Kidney (tissue), 19 donors: ENCODE results near the gene CXorf49B. TPM values are rescaled to one million over a fixed set of nuclear protein-coding genes. Genes with fewer than 3 reads are reported as not detected.
"Not testable (repeated sequence)": the region's sequence is repeated elsewhere in the genome, so short reads cannot be mapped to it uniquely, and the experiment has no call there.

ENCODE experiments used
- DNase-seq, 5 donors: peaks; one replicate each; pipeline ENCODE4 v3.0.0-alpha.2; 2013 to 2020
- FAIRE-seq: peaks from 2 replicates; lab custom pipeline; 2012; peaks lifted over from hg19 to GRCh38; lab: Jason Lieb, UNC
- H3K27ac ChIP-seq, 2 donors: one replicate each; pipeline ENCODE4 v1.7.0; 2013; ENCODE audit warnings: low read depth in 2 of 2, low read length in 2 of 2, inconsistent platforms in 1 of 2
- H3K27me3 ChIP-seq: one replicate; pipeline ENCODE4 v1.7.1; 2013; ENCODE audit warnings: low read length, inconsistent platforms; ENCODE audit not compliant: control insufficient read depth, insufficient read depth
- H3K36me3 ChIP-seq, 3 donors: one replicate each; pipeline versions ENCODE4 v1.7.0 to v1.7.1; 2013; ENCODE audit warnings: low read length in 3 of 3, control low read depth in 1 of 3, inconsistent platforms in 1 of 3; ENCODE audit not compliant: insufficient read depth in 3 of 3, control insufficient read depth in 2 of 3
- H3K4me1 ChIP-seq, 3 donors: one replicate each; pipeline versions ENCODE4 v1.7.0 to v1.7.1; 2013; ENCODE audit warnings: low read length in 3 of 3, inconsistent platforms in 1 of 3, low read depth in 1 of 3; ENCODE audit not compliant: control insufficient read depth in 2 of 3, insufficient read depth in 2 of 3
- H3K4me3 ChIP-seq, 3 donors: one replicate each; pipeline versions ENCODE4 v1.7.0 to v1.8.1; 2013; ENCODE audit warnings: low read length in 3 of 3, control low read depth in 1 of 3, inconsistent platforms in 1 of 3
- H3K9ac ChIP-seq, 3 donors: one replicate each; pipeline versions ENCODE4 v1.7.0 to v1.7.1; 2013; ENCODE audit warnings: low read length in 3 of 3, control low read depth in 1 of 3, inconsistent platforms in 1 of 3
- H3K9me3 ChIP-seq, 3 donors: one replicate each; pipeline versions ENCODE4 v1.7.0 to v1.7.1; 2013; ENCODE audit warnings: low read length in 3 of 3, control low read depth in 1 of 3, inconsistent platforms in 1 of 3; ENCODE audit not compliant: control insufficient read depth in 2 of 3, insufficient read depth in 1 of 3
- intact Hi-C: fragments of 100-400 bp; cut with DNase I; formaldehyde crosslinking; loops from one replicate; pipeline ENCODE4 v1.11.1; 2022
- long read RNA-seq, 10 donors: library from polyadenylated mRNA in 1 of 10; unstranded in 1 of 10; transcript quantifications; one replicate each; pipeline ENCODE4 v2.0.0 and lab custom pipeline, GENCODE V29; 2021 to 2026
- polyA plus RNA-seq: library from polyadenylated mRNA; stranded (reverse); fragments of 350-450 nt; fragmentation: Illumina TruSeq; extraction: RNeasy Lipid Tissue Mini Kit (QIAGEN cat#74804); gene quantifications from one replicate; pipeline ENCODE4 v1.2.3, GENCODE V29; 2014; ENCODE audit warnings: low read depth, low replicate concordance; ENCODE audit not compliant: insufficient read depth
- total RNA-seq: library from RNA; stranded (reverse); fragmentation: NEBNext Ultra II Directional; extraction: Animal tissue kit (Norgen Biotek cat#: 25700); gene quantifications from one replicate; pipeline ENCODE4 v1.2.1, GENCODE V29; 2021
- donor health status: control.
- donor health status: control.
- donor health status: DM: yes; HTN: yes; CAD: no.
- donor health status: Normal renal cell carcinoma (clear cell type).

CXorf49B gene
- not detected for total RNA-seq
- polyA plus RNA-seq: not detected
- long read RNA-seq, donor 1: 0 reads
- long read RNA-seq, donor 2: 0 reads
- long read RNA-seq, donor 3: 0 reads
- long read RNA-seq, donor 4: 0 reads
- long read RNA-seq, donor 5: 0 reads
- long read RNA-seq, donor 6: 0 reads
- long read RNA-seq, donor 7: 0 reads
- long read RNA-seq, donor 8: 0 reads
- long read RNA-seq, donor 9: 0 reads
- long read RNA-seq, donor 10: 0 reads

DNA sequence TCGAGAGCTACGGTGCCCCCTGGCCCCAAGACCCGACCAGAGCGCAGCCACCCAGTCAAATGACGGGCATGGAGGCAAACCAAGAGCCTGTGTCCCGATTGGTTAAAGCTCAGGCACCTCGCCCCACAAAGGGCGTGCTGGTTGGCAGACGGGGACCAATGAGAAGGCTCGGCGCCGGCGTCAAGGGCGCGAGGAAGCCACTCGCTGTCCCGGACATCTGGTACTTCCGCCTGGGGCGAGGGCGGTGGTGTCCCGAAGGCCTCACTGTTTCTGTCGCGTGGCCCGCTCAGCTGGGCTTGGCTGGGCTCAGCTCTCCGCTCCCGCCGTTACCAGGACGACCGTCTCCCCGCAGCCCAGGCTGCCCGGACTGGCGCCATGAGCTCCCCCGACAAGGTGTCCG is at the start of gene CXorf49B:
Gene CXorf49B (plus strand): TSS at position 301 of the 400 bp plus-strand sequence. CDS start 75 bp downstream, at position 376.
- H3K9me3 ChIP-seq, H3K9ac ChIP-seq, H3K4me1 ChIP-seq, H3K4me3 ChIP-seq, H3K27me3 ChIP-seq, DNase-seq, H3K27ac ChIP-seq, intact Hi-C loops, H3K36me3 ChIP-seq, FAIRE-seq: not testable (repeated sequence)

DNA sequence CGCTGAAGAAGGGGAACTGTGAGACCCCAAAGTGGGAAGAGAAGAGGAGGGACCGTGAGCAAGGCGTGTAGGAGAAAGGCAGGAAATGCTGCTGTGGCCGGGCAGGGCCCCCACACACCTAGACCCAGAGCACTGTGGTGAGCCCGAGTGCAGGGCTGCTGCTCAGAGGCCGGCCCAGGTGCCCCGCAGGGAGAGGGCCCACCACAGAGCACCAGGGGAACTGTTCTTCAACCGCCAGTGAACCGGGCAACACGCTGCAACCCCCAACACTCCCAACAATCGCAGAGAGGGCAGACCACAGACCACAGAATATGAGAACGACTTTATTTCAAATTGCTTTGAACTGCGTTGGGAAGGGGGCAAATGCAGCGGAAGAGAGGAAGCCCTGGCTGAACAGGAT is 49.1 kb upstream of the CXorf49B start:
- H3K4me1 ChIP-seq, H3K27ac ChIP-seq, H3K4me3 ChIP-seq, FAIRE-seq, H3K36me3 ChIP-seq, DNase-seq, intact Hi-C loops, H3K27me3 ChIP-seq, H3K9ac ChIP-seq, H3K9me3 ChIP-seq: not testable (repeated sequence)

- H3K4me3 ChIP-seq, H3K9ac ChIP-seq, H3K9me3 ChIP-seq, H3K36me3 ChIP-seq, H3K27ac ChIP-seq, DNase-seq, H3K4me1 ChIP-seq, H3K27me3 ChIP-seq, intact Hi-C loops, FAIRE-seq: not testable (repeated sequence)
These were observed 47.6 kb upstream of the CXorf49B start for GRCh38 chrX:71715551-71715950.

DNA sequence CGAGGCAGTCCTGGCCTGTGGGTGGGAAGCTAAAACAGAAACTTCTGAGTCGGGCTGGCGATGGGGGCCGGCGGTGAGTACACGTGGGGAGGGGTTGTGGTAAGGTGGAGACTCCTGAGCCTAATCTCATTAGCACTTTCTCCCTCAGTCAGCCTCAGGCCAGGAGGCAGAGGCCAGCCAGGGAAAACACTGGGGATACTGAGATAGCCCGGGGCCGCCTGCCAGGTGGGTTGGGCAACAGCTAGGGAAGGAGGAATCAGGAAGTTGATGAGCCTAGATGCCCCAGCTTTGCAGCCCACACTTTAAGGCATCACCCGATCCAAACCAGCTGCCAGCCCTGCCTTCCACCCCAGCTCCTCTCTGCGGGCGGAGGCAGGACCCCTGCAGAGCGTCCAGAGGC is 46.8 kb upstream of the CXorf49B start:
- FAIRE-seq, intact Hi-C loops, H3K36me3 ChIP-seq, DNase-seq, H3K9me3 ChIP-seq, H3K27me3 ChIP-seq, H3K4me3 ChIP-seq, H3K27ac ChIP-seq, H3K9ac ChIP-seq, H3K4me1 ChIP-seq: not testable (repeated sequence)

DNA sequence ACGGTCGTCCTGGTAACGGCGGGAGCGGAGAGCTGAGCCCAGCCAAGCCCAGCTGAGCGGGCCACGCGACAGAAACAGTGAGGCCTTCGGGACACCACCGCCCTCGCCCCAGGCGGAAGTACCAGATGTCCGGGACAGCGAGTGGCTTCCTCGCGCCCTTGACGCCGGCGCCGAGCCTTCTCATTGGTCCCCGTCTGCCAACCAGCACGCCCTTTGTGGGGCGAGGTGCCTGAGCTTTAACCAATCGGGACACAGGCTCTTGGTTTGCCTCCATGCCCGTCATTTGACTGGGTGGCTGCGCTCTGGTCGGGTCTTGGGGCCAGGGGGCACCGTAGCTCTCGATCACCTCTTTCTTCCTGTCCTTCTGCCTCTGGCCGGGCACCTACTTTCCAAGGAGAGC is 45.0 kb upstream of the CXorf49B start, which contains the start of gene CXorf49:
Gene CXorf49 (minus strand): TSS at position 101 of the 400 bp plus-strand sequence. CDS start 134 bp downstream, outside the sequence.
- DNase-seq, FAIRE-seq, H3K27ac ChIP-seq, H3K9ac ChIP-seq, H3K27me3 ChIP-seq, H3K36me3 ChIP-seq, H3K9me3 ChIP-seq, H3K4me1 ChIP-seq, intact Hi-C loops, H3K4me3 ChIP-seq: not testable (repeated sequence)

DNA sequence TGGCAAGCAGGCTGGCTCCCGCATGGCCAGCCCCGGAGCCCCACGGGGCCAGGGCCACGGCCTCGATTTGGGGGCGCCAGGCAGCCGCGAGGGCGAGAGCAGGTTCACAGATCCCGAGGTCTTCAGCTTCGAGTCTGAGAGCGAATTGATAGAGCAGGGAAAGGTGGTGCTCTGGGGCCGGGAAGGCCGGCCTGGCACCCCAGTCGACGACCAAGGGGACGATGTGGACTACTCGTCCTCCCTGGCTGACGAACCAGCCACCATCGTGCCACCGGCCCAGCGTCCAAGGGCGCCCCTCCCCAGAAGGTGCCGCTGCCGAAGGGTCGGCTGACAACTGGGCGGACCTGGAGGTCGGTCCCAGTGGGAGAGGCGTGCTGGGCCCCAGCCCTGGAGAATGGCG is 44.0 kb upstream of the CXorf49B start:
- H3K27me3 ChIP-seq, intact Hi-C loops, H3K4me1 ChIP-seq, H3K9ac ChIP-seq, H3K9me3 ChIP-seq, H3K27ac ChIP-seq, H3K36me3 ChIP-seq, H3K4me3 ChIP-seq, FAIRE-seq: not testable (repeated sequence)
- DNase-seq: peak in 1 of 5 donors; percentile 69

- FAIRE-seq, H3K36me3 ChIP-seq, H3K9ac ChIP-seq, intact Hi-C loops, DNase-seq, H3K9me3 ChIP-seq, H3K27me3 ChIP-seq, H3K4me1 ChIP-seq, H3K4me3 ChIP-seq, H3K27ac ChIP-seq: not testable (repeated sequence)
These were observed 42.8 kb upstream of the CXorf49B start for GRCh38 chrX:71720289-71720886.

DNA sequence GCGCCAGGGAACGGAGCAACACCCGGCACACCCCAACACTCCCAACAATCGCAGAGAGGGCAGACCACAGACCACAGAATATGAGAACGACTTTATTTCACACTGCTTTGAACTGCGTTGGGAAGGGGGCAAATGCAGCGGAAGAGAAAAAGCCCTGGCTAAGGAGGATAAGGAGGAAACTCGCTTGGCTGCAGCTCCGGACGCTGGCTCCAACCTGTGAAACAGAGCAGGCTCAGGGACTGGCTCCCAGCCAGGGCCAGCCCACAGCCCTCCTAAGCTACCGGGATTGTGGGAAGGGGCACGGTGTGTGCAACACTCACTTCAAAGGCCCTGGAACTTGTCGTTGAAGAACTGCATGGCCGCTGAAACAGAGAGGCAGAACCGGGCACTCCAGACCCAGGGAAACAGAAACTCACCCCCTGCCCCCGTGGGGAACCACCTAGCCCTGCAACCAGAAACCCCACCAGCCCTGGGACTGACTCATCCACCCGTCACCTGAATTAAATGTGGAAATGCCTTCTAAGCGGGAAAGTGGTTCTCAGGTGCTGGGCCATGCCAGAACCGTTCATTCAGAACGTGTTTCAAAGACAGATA is 2.4 kb upstream of the CXorf49B start:
- H3K36me3 ChIP-seq, H3K27me3 ChIP-seq, H3K4me3 ChIP-seq, H3K27ac ChIP-seq, H3K9me3 ChIP-seq, H3K4me1 ChIP-seq, FAIRE-seq, intact Hi-C loops, H3K9ac ChIP-seq, DNase-seq: not testable (repeated sequence)
